ENCODE data around the gene CXCL11.
A peak's percentile ranks its signal among the peaks of the same experiment; 100 is the strongest.

The CXCL11 gene

DNA sequence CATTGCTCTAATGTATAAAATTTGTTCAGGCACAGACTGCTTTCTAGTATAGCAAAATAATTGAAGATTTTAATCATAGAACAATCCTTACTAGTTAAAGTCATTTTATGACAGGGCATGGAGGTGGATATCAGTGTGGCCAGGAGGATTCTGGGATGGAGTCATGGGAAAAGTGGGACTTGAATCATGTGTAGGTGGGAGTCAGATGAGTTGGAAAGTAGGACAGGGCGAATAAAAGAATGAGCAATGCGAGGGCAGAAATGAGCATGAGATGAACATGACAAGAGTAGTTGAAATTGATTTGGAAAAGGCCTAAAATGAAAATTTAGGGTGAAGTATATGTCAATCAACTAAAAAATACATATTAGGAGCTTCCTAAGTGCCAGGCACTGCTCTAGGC, 37.9 kb downstream of the CXCL11 start:
- Histone ChIP-seq H3K4me3 (ENCODE audit: low read length) (no peak overlapping the region), H3K9ac (ENCODE audit: low read length) (no peak overlapping the region), H3K27ac (ENCODE audit: low read length) (no peak overlapping the region), H3K27me3 (ENCODE audit: control insufficient read depth, insufficient read depth, low read length) (no peaks in the 10 kb centered on the region), H3K9me3 (ENCODE audit: control insufficient read depth, low read depth, low read length) (no peaks in the 10 kb centered on the region), H3K36me3 (ENCODE audit: control insufficient read depth, low read depth, low read length) (no peaks in the 10 kb centered on the region), H3K4me1 (ENCODE audit: control insufficient read depth, low read depth, low read length) (no peaks in the 10 kb centered on the region)

DNA sequence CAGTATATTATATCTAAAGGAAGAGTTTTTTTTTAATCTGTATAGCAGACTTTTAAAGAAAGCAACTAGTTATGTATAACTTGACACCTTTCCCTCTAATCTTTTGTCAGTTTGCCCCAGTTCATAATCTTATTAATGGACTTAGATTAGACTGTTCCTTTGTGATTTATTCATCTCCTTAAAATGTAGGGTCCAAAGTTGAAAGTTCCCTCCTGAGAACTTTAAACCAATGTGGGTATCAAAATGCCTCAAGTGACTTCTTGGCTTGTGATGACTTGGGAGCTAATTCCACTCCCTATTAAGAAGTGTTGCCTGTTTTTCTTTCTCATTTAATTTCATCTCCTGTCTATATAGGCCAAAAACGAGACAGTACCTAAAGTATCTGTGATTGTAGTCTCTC, 38.8 kb downstream of the CXCL11 start:
- Histone ChIP-seq H3K27me3 (ENCODE audit: control insufficient read depth, insufficient read depth, low read length) (no peaks in the 10 kb centered on the region), H3K36me3 (ENCODE audit: control insufficient read depth, low read depth, low read length) (no peaks in the 10 kb centered on the region), H3K27ac (ENCODE audit: low read length) (no peak overlapping the region), H3K4me3 (ENCODE audit: low read length) (no peak overlapping the region), H3K4me1 (ENCODE audit: control insufficient read depth, low read depth, low read length) (no peaks in the 10 kb centered on the region), H3K9ac (ENCODE audit: low read length) (no peak overlapping the region), H3K9me3 (ENCODE audit: control insufficient read depth, low read depth, low read length) (no peaks in the 10 kb centered on the region)

DNA sequence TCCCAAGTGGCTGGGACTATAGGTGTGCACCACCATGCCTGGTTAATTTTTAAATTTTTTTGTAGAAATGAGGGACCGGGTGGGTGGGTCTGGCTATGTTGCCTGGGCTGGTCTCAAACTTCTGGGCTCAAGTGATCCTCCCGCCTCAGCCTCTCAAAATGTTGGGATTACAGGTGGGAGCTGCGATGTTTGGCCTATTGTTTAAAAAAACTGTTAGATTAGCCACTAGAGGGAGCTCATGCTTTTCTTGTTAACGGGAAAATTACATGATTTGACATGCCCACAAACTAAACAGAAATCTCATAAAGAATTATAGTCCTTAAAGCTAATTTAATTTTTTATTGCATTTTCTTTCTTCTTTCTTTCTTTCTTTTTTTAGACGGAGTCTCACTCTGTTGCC, 40.1 kb downstream of the CXCL11 start:
- H3K27ac ChIP-seq (ENCODE audit: low read length): no peak overlapping the region
- no peak overlapping the region for H3K9ac ChIP-seq (ENCODE audit: low read length)
- no peak overlapping the region for H3K4me3 ChIP-seq (ENCODE audit: low read length)
- H3K9me3 ChIP-seq (ENCODE audit: control insufficient read depth, low read depth, low read length): no peaks in the 10 kb centered on the region
- H3K36me3 ChIP-seq (ENCODE audit: control insufficient read depth, low read depth, low read length): no peaks in the 10 kb centered on the region
- H3K4me1 ChIP-seq (ENCODE audit: control insufficient read depth, low read depth, low read length): no peaks in the 10 kb centered on the region
- H3K27me3 ChIP-seq (ENCODE audit: control insufficient read depth, insufficient read depth, low read length): no peaks in the 10 kb centered on the region

DNA sequence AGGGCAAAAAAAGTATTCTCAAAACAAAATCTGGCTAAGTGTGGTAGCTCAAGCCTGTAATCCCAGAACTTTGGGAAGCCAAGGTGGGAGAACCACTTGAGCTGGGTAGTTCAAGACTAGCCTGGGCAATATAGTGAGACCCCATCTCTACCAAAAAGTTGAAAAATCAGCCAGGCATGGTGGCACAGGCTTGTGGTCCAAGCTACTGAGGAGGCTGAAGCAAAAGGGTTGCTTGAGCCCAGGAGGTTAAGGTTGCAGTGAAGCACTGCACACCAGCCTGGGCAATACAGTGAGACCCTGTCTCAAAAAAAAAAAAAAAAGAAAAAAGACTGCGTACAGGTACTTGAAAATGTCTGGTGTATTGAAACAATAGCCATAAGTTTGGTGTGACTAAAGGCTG, 43.4 kb downstream of the CXCL11 start:
- Histone ChIP-seq H3K9me3 (ENCODE audit: control insufficient read depth, low read depth, low read length) (no peaks in the 10 kb centered on the region), H3K36me3 (ENCODE audit: control insufficient read depth, low read depth, low read length) (no peaks in the 10 kb centered on the region), H3K27ac (ENCODE audit: low read length) (no peak overlapping the region), H3K9ac (ENCODE audit: low read length) (no peak overlapping the region), H3K27me3 (ENCODE audit: control insufficient read depth, insufficient read depth, low read length) (no peaks in the 10 kb centered on the region), H3K4me1 (ENCODE audit: control insufficient read depth, low read depth, low read length) (peaks cover 7% of the 10 kb centered on the region), H3K4me3 (ENCODE audit: low read length) (no peak overlapping the region)

DNA sequence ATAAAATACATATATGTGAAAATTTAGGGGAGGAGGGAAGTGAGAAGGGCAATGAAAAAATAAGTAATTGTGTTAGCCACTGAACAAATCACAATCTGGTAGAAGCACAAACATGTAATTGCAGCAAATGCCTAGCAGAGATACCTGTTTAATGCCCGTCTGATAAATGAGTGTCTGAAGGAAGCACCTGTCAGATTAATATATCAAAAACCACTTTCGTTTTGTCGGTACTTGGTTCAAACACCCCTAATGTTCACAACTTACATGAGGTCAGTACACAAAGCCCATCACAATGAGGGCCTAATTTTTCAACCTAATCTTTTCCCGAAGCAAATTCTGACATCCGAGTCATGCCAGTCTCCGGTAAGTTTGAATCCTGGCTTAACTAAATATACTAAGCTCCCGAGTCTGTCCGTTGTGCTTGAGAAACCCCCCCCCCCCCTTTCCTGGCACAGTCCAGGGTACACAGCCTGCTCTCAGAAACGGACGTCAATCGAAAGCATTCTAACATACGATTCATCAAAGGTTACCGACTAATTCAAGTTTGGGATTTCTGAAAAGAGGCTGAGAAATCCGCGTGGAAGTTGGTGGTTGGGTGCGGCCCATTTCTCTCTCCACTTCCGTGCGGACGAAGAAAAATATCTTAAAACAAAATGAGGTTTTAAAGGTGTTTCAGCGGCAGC, 45.9 kb downstream of the CXCL11 start:
- peaks cover 7% of the 10 kb centered on the region for H3K4me1 ChIP-seq (ENCODE audit: control insufficient read depth, low read depth, low read length)
- H3K9ac ChIP-seq (ENCODE audit: low read length): peak overlapping the region; percentile 93
- no peaks in the 10 kb centered on the region for H3K36me3 ChIP-seq (ENCODE audit: control insufficient read depth, low read depth, low read length)
- peak overlapping the region; percentile 59 for H3K27ac ChIP-seq (ENCODE audit: low read length)
- no peaks in the 10 kb centered on the region for H3K27me3 ChIP-seq (ENCODE audit: control insufficient read depth, insufficient read depth, low read length)
- H3K9me3 ChIP-seq (ENCODE audit: control insufficient read depth, low read depth, low read length): no peaks in the 10 kb centered on the region
- peak overlapping the region; percentile 96 for H3K4me3 ChIP-seq (ENCODE audit: low read length)

DNA sequence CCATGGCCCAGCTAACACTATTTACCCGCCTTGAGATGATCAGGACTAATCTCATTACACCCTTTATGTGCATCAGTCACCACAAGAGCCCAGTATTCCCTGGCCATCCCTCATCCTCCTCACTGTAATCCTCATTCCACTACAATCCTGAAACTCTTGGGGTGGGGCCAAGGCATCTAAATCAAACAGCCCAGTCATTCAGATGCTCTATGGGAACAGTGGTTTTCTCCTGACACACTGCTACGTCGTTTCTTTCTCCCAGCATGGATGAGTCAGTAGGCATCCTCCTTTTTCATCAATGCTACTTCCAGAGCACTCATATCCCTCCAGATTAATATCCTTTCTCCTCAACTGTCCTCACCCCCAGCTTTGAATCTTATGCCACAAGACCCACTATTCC, 50.8 kb downstream of the CXCL11 start:
- Histone ChIP-seq H3K27ac (ENCODE audit: low read length) (no peak overlapping the region), H3K4me1 (ENCODE audit: control insufficient read depth, low read depth, low read length) (peaks cover 7% of the 10 kb centered on the region), H3K27me3 (ENCODE audit: control insufficient read depth, insufficient read depth, low read length) (no peaks in the 10 kb centered on the region), H3K9me3 (ENCODE audit: control insufficient read depth, low read depth, low read length) (no peaks in the 10 kb centered on the region), H3K4me3 (ENCODE audit: low read length) (no peak overlapping the region), H3K36me3 (ENCODE audit: control insufficient read depth, low read depth, low read length) (peaks cover 21% of the 10 kb centered on the region), H3K9ac (ENCODE audit: low read length) (no peak overlapping the region)

Data from iPS-18a (cell line).